Adrenal gland (tissue), 12 donors: Measurements from ENCODE around the gene ENDOG. TPM values are rescaled to one million over a fixed set of nuclear protein-coding genes. Genes with fewer than 3 reads are reported as not detected.
"Not testable (repeated sequence)": the region's sequence is repeated elsewhere in the genome, so short reads cannot be mapped to it uniquely, and the experiment has no call there.

Source experiments
- DNase-seq, 7 donors: peaks; one replicate each; pipeline ENCODE4 v3.0.0-alpha.2; 2019 to 2020
- H3K27ac ChIP-seq, 5 donors: fragments of 200-600 bp; sonication (generic) in 4 of 5; 1 replicate in 3 of 5; 2 replicates in 2 of 5; pipeline versions ENCODE4 v1.5.1 to v1.8.0; 2016 to 2020; ENCODE audit warnings: mild to moderate bottlenecking in 1 of 5
- H3K27me3 ChIP-seq: fragments of 200-600 bp; 2 replicates; pipeline ENCODE4 v1.8.0; 2021
- H3K36me3 ChIP-seq, 2 donors: fragments of 200-600 bp; replicated peaks in 1 of 2; 1 replicate in 1 of 2; 2 replicates in 1 of 2; pipeline versions ENCODE4 v1.5.1 to v1.8.0; 2018 to 2022
- H3K4me1 ChIP-seq, 2 donors: fragments of 200-600 bp; replicated peaks in 1 of 2; 1 replicate in 1 of 2; 2 replicates in 1 of 2; pipeline versions ENCODE4 v1.5.1 to v1.8.0; 2018 to 2021
- H3K4me3 ChIP-seq, 4 donors: fragments of 200-600 bp; sonication (generic) in 3 of 4; one replicate each; pipeline ENCODE4 v1.5.1; 2016 to 2018
- H3K9me3 ChIP-seq, 3 donors: fragments of 200-600 bp; sonication (generic) in 1 of 3; replicated peaks in 1 of 3; 1 replicate in 2 of 3; 2 replicates in 1 of 3; pipeline versions ENCODE4 v1.5.1 to v1.8.0; 2016 to 2021
- CTCF ChIP-seq, 6 experiments: fragments of 450-650 bp in 4 of 6; fragments of 200-600 bp in 2 of 6; sonication (generic) in 1 of 6; IDR thresholded peaks; 1 replicate in 5 of 6; 2 replicates in 1 of 6; pipeline versions ENCODE4 v1.5.1 to v1.8.0; 2016 to 2021; ENCODE audit warnings: antibody characterized with exemption in 6 of 6, mild to moderate bottlenecking in 2 of 6, moderate library complexity in 1 of 6
- POLR2A ChIP-seq, 2 donors: fragments of 450-650 bp; IDR thresholded peaks; one replicate each; pipeline ENCODE4 v1.6.1; 2017; ENCODE audit warnings: antibody characterized with exemption in 2 of 2, mild to moderate bottlenecking in 2 of 2, moderate library complexity in 1 of 2
- WGBS, 4 donors: extraction: QIAGEN DNeasy Blood & Tissue Kit in 2 of 4; methylation state at CpG; one replicate each; pipeline versions ENCODE4 v1.1.5 to v1.1.7; 2013 to 2017; 5-methylcytosine and 5-hydroxymethylcytosine counted together
- intact Hi-C, 2 donors: fragments of 100-400 bp; cut with DNase I; formaldehyde crosslinking; loops; one replicate each; pipeline versions ENCODE4 v1.14.1 to v1.15.0; 2022 to 2023
- polyA plus RNA-seq, 3 donors: library from polyadenylated mRNA; stranded (reverse); fragments of 200-250 nt in 2 of 3; fragments of 350-450 nt in 1 of 3; fragmentation: Illumina TruSeq in 1 of 3; extraction: RNeasy Lipid Tissue Mini Kit (QIAGEN cat#74804) in 1 of 3; gene quantifications; one replicate each; pipeline ENCODE4 v1.2.3, GENCODE V29; 2013 to 2014
- total RNA-seq, 9 donors: library from RNA; depleted of rRNA in 4 of 9; stranded (reverse); fragments of >200 nt in 4 of 9; fragments of 120-200 nt in 1 of 9; fragmentation: NEBNext Ultra II Directional in 1 of 9; extraction: Animal tissue kit (Norgen Biotek cat#: 25700) in 1 of 9; gene quantifications; one replicate each; pipeline versions ENCODE4 v1.1.0 to v1.2.4, GENCODE V29; 2013 to 2023
- donor health status: healthy with polysubstance abuse.
- donor health status: Bipolar disorder and iron deficiency.
- donor health status: DM: yes; HTN: yes; CAD: no.
- donor health status: DM: no; HTN: no; CAD: no.
- donor health status: DM: no; HTN: no; CAD: no.
- donor health status: DM: yes; HTN: yes; CAD: no.

ENDOG gene
- total and polyA plus RNA-seq, 12 donors, result 4.9 to 113 (median 32.1) TPM

GRCh38 chr9:128851779-128852600 lies 33.7 kb downstream of the ENDOG start:
- TF ChIP-seq CTCF (IDR thresholded peaks at IDR 0.05), result peak; percentile 31 to 70 (median 61)
- H3K27ac ChIP-seq, intact Hi-C loops, H3K4me3 ChIP-seq, H3K36me3 ChIP-seq, H3K27me3 ChIP-seq, H3K9me3 ChIP-seq, H3K4me1 ChIP-seq: not testable (repeated sequence)
- peak in 6 of 7 donors; percentile 36 to 74 (median 50) for DNase-seq
- WGBS, 4 donors, result 74 to 78% (median 75%) methylated on average over 10 of the region's 10 CpGs

- H3K27me3 ChIP-seq, DNase-seq, intact Hi-C loops, H3K4me3 ChIP-seq, H3K27ac ChIP-seq, H3K9me3 ChIP-seq, H3K4me1 ChIP-seq, H3K36me3 ChIP-seq: not testable (repeated sequence)
- 78 to 85% (median 81%) methylated on average over 2 of the region's 2 CpGs for WGBS, 4 donors
These were observed 34.3 kb downstream of the ENDOG start for GRCh38 chr9:128852646-128853045.

GRCh38 chr9:128854454-128854853 lies 36.2 kb downstream of the ENDOG start:
- H3K27ac ChIP-seq, H3K4me3 ChIP-seq, DNase-seq, H3K27me3 ChIP-seq, H3K36me3 ChIP-seq, H3K9me3 ChIP-seq, intact Hi-C loops, H3K4me1 ChIP-seq: not testable (repeated sequence)
- WGBS, 4 donors, result 90 to 96% (median 95%) methylated on average over 6 of the region's 6 CpGs

- H3K4me1 ChIP-seq, H3K36me3 ChIP-seq, H3K27me3 ChIP-seq, H3K27ac ChIP-seq, H3K9me3 ChIP-seq, intact Hi-C loops, H3K4me3 ChIP-seq, DNase-seq: not testable (repeated sequence)
- 90 to 98% (median 96%) methylated on average over 7 of the region's 7 CpGs for WGBS, 4 donors
These were observed 40.2 kb downstream of the ENDOG start for GRCh38 chr9:128858476-128858875.

GRCh38 chr9:128860937-128861336 lies 42.6 kb downstream of the ENDOG start:
- WGBS, 4 donors, result 87 to 96% (median 90%) methylated on average over 5 of the region's 5 CpGs
- intact Hi-C loops, result loop anchor here in 1 of 2 donors (5.0 kb wide), 1 partner anchor 66 kb away; no protein-coding TSS in a partner anchor
- Histone ChIP-seq H3K27me3 (no peaks in the 10 kb centered on the region), H3K36me3 (no peaks in the 10 kb centered on the region), H3K4me3 (no peak overlapping the region), H3K9me3 (no peaks in the 10 kb centered on the region), H3K4me1 (no peaks in the 10 kb centered on the region), H3K27ac (no peak overlapping the region)
- DNase-seq, result no peak
- TF ChIP-seq POLR2A (IDR thresholded peaks at IDR 0.05), result no peak
- TF ChIP-seq CTCF (IDR thresholded peaks at IDR 0.05), result no peak

GRCh38 chr9:128861501-128861900 lies 43.2 kb downstream of the ENDOG start:
- Histone ChIP-seq H3K9me3 (no peaks in the 10 kb centered on the region), H3K36me3 (no peaks in the 10 kb centered on the region), H3K4me3 (no peak overlapping the region), H3K27me3 (no peaks in the 10 kb centered on the region), H3K4me1 (no peaks in the 10 kb centered on the region), H3K27ac (no peak overlapping the region)
- no peak for DNase-seq
- 78 to 97% (median 88%) methylated on average over 4 to 6 of the region's 6 CpGs for WGBS, 4 donors
- intact Hi-C loops, result loop anchor here in 1 of 2 donors (5.0 kb wide), 1 partner anchor 66 kb away; no protein-coding TSS in a partner anchor
- no peak for TF ChIP-seq POLR2A (IDR thresholded peaks at IDR 0.05)
- no peak for TF ChIP-seq CTCF (IDR thresholded peaks at IDR 0.05)
